HuH-7 (cell line): ENCODE data around the gene PRKCB.
"Not testable (repeated sequence)": the region's sequence is repeated elsewhere in the genome, so short reads cannot be mapped to it uniquely, and the experiment has no call there.

Experiments used
- DNase-seq: peaks from one replicate; pipeline ENCODE4 v3.0.0; 2011; ENCODE audit warnings: low spot score

Gene PRKCB

GRCh38 chr16:23902748-23903414 is 67.1 kb downstream of the PRKCB start:
- no peak for DNase-seq

GRCh38 chr16:23905027-23905426 is 69.2 kb downstream of the PRKCB start:
- DNase-seq = no peak

GRCh38 chr16:23907457-23907902 is 71.7 kb downstream of the PRKCB start:
- DNase-seq = no peak

GRCh38 chr16:23907903-23908302 is 72.1 kb downstream of the PRKCB start:
- no peak for DNase-seq

- DNase-seq = no peak
Observed at GRCh38 chr16:23908790-23909189, 73.0 kb downstream of the PRKCB start.

GRCh38 chr16:23909792-23910418 is 74.1 kb downstream of the PRKCB start:
- no peak for DNase-seq

- no peak for DNase-seq
Observed at GRCh38 chr16:23914946-23915530, 79.3 kb downstream of the PRKCB start.

- DNase-seq = not testable (repeated sequence)
Observed at GRCh38 chr16:23916552-23916951, 80.8 kb downstream of the PRKCB start.

GRCh38 chr16:23917621-23918020 is 81.8 kb downstream of the PRKCB start:
- DNase-seq = no peak

- no peak for DNase-seq
Observed at GRCh38 chr16:23920446-23920845, 84.7 kb downstream of the PRKCB start.

GRCh38 chr16:23920899-23921298 is 85.1 kb downstream of the PRKCB start:
- DNase-seq = no peak

GRCh38 chr16:23922406-23922805 is 86.6 kb downstream of the PRKCB start:
- no peak for DNase-seq

- DNase-seq = no peak
Observed at GRCh38 chr16:23924128-23924527, 88.3 kb downstream of the PRKCB start.

GRCh38 chr16:23927796-23928195 is 92.0 kb downstream of the PRKCB start:
- no peak for DNase-seq

GRCh38 chr16:23929237-23929636 is 93.5 kb downstream of the PRKCB start:
- no peak for DNase-seq

- no peak for DNase-seq
Observed at GRCh38 chr16:23929856-23930255, 94.1 kb downstream of the PRKCB start.

GRCh38 chr16:23930791-23931190 is 95.0 kb downstream of the PRKCB start:
- DNase-seq = no peak

GRCh38 chr16:23931199-23931598 is 95.4 kb downstream of the PRKCB start:
- DNase-seq = no peak

- not testable (repeated sequence) for DNase-seq
Observed at GRCh38 chr16:23933650-23934049, 97.9 kb downstream of the PRKCB start.

- no peak for DNase-seq
Observed at GRCh38 chr16:23934610-23935236, 98.9 kb downstream of the PRKCB start.

- DNase-seq = no peak
Observed at GRCh38 chr16:23940111-23940510, 104.3 kb downstream of the PRKCB start.

- no peak for DNase-seq
Observed at GRCh38 chr16:23941025-23941424, 105.2 kb downstream of the PRKCB start.

- no peak for DNase-seq
Observed at GRCh38 chr16:23941963-23942564, 106.3 kb downstream of the PRKCB start.
